Ascending aorta (tissue), 2 donors: ENCODE data around the gene ZC3H6. TPM values are rescaled to one million over a fixed set of nuclear protein-coding genes. Genes with fewer than 3 reads are reported as not detected.
A peak's percentile ranks its signal among the peaks of the same experiment; 100 is the strongest.

Experiments used
- DNase-seq, 2 donors: peaks; one replicate each; pipeline ENCODE4 v3.0.0-alpha.2; 2019; ENCODE audit warnings: low spot score in 2 of 2
- H3K27ac ChIP-seq, 2 donors: fragments of 200-600 bp; sonication (generic); one replicate each; pipeline ENCODE4 v1.5.1; 2016 to 2017; ENCODE audit warnings: mild to moderate bottlenecking in 1 of 2
- H3K27me3 ChIP-seq: fragments of 200-600 bp; sonication (generic); one replicate; pipeline ENCODE4 v1.5.1; 2017
- H3K36me3 ChIP-seq, 2 donors: fragments of 200-600 bp; sonication (generic); one replicate each; pipeline ENCODE4 v1.5.1; 2016
- H3K4me1 ChIP-seq, 2 donors: fragments of 200-600 bp; sonication (generic); one replicate each; pipeline ENCODE4 v1.5.1; 2016 to 2017; ENCODE audit warnings: mild to moderate bottlenecking in 1 of 2
- H3K4me3 ChIP-seq, 2 donors: fragments of 200-600 bp; sonication (generic); one replicate each; pipeline ENCODE4 v1.5.1; 2016 to 2017; ENCODE audit warnings: mild to moderate bottlenecking in 1 of 2
- H3K9me3 ChIP-seq, 2 donors: fragments of 200-600 bp; sonication (generic); one replicate each; pipeline ENCODE4 v1.5.1; 2016
- intact Hi-C: fragments of 100-400 bp; cut with DNase I; formaldehyde crosslinking; loops from one replicate; pipeline ENCODE4 v1.15.1; 2023
- total RNA-seq: library from RNA; depleted of rRNA; stranded (reverse); fragments of >200 nt; gene quantifications from one replicate; pipeline ENCODE4 v1.1.0, GENCODE V29; 2016
- TF ChIP-seq, protein P1 (sequence below), 3 experiments: fragments of 200-600 bp in 2 of 3; fragments of 450-650 bp in 1 of 3; sonication (generic) in 2 of 3; IDR thresholded peaks; one replicate each; pipeline ENCODE4 v1.5.1; 2016 to 2019; ENCODE audit warnings: antibody characterized with exemption in 3 of 3, mild to moderate bottlenecking in 1 of 3, moderate library complexity in 1 of 3

ZC3H6 gene
- total RNA-seq, 1 donor from 2014 or later, result 1.5 TPM

DNA sequence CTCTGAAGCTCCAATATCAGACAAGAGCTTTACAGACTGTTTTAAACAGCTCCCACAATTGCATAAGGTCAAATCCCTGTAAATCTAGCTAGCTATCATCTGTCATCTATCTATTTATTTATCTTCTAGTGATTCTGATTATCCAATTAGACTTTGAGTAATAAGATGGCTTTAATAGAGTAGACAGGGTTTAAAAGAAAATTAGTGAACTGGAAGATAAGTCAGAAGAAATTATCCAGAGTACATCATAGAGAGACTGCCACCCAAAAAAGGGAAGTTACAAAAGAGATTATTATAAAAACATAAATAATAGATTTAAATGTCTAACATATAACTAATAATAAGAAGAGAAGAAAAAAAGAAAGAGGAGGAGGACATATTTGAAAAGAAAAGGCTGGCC, 12.5 kb upstream of the ZC3H6 start:
- no peak for DNase-seq

DNA sequence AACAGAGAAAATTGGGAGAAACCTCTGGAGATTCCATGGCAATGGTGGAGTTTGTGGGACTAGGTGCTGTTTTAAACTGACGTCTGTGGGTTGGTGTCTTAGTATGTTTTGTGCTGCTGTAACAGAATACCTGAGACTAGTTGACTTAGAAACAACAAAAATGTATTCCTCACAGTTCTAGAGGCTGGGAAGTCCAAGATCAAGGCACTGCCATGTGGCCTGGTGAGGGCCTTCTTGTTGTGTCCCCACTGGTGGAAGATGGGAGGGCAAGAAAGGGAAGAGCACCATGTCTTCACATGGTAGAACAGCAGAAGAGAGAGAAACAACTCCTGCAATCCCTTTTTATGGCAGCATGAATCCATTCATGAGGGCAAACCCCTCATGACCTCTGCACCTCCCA, 6.8 kb upstream of the ZC3H6 start:
- Histone ChIP-seq H3K9me3 (no peaks in the 10 kb centered on the region), H3K4me3 (no peak overlapping the region), H3K27ac (no peak overlapping the region), H3K4me1 (no peaks in the 10 kb centered on the region), H3K36me3 (no peaks in the 10 kb centered on the region), H3K27me3 (no peaks in the 10 kb centered on the region)
- intact Hi-C loops, result no loop called here
- no peak for DNase-seq
- TF ChIP-seq, protein P1, sequence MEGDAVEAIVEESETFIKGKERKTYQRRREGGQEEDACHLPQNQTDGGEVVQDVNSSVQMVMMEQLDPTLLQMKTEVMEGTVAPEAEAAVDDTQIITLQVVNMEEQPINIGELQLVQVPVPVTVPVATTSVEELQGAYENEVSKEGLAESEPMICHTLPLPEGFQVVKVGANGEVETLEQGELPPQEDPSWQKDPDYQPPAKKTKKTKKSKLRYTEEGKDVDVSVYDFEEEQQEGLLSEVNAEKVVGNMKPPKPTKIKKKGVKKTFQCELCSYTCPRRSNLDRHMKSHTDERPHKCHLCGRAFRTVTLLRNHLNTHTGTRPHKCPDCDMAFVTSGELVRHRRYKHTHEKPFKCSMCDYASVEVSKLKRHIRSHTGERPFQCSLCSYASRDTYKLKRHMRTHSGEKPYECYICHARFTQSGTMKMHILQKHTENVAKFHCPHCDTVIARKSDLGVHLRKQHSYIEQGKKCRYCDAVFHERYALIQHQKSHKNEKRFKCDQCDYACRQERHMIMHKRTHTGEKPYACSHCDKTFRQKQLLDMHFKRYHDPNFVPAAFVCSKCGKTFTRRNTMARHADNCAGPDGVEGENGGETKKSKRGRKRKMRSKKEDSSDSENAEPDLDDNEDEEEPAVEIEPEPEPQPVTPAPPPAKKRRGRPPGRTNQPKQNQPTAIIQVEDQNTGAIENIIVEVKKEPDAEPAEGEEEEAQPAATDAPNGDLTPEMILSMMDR (IDR thresholded peaks at IDR 0.05), result no peak

More for the DNA sequence above, 12.5 kb upstream of the ZC3H6 start:
- Histone ChIP-seq H3K9me3 (no peaks in the 10 kb centered on the region), H3K27ac (no peak overlapping the region), H3K36me3 (no peaks in the 10 kb centered on the region), H3K4me1 (no peaks in the 10 kb centered on the region), H3K27me3 (no peaks in the 10 kb centered on the region), H3K4me3 (no peak overlapping the region)
- intact Hi-C loops, result no loop called here
- TF ChIP-seq, protein P1 (IDR thresholded peaks at IDR 0.05), result no peak

DNA sequence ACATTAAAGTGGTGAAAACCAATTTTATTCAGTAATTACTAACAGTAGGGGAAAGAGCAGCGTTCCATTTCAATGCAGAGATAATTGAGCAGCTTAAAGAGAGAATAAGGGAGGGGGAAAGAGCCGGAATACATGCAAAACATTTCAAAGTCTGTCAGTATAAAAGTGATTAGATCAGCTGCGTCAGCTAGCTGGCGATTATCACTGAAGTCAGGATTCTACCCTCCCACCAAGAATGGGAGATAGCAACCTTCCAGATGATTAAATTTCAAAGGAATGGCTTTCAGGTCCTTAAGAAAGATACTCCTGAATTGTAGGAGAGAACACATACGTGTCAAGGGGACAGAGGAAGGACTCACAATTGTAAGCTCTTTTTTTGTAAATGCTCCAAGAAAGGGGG, 2.7 kb upstream of the ZC3H6 start:
- no peak for DNase-seq
- Histone ChIP-seq H3K36me3 (no peaks in the 10 kb centered on the region), H3K4me1 (peaks cover 0 to 6% of the 10 kb centered on the region in 2 donors), H3K9me3 (no peaks in the 10 kb centered on the region), H3K27ac (no peak overlapping the region), H3K27me3 (no peaks in the 10 kb centered on the region), H3K4me3 (no peak overlapping the region)
- TF ChIP-seq, protein P1 (IDR thresholded peaks at IDR 0.05), result no peak
- intact Hi-C loops, result no loop called here

DNA sequence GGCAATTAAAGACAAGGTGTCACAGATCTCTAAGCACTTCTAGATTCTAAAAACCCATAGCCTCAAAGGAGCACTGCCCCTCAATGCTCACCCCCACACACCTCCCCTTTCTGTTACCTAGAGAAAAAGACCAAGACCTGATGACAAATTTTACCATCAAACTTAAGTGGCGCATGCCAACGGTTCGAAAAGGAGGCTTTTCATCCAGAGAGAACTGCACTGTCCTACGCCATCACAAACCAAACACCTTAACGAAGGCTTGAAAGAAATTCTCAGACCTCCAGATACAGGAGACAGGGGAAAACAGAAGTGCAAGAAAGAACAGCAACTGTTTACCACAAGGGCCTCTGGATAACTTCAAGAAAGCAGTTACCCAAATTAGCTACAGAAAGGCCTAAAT, 2.0 kb upstream of the ZC3H6 start:
- DNase-seq, result no peak
- intact Hi-C loops, result no loop called here

DNA sequence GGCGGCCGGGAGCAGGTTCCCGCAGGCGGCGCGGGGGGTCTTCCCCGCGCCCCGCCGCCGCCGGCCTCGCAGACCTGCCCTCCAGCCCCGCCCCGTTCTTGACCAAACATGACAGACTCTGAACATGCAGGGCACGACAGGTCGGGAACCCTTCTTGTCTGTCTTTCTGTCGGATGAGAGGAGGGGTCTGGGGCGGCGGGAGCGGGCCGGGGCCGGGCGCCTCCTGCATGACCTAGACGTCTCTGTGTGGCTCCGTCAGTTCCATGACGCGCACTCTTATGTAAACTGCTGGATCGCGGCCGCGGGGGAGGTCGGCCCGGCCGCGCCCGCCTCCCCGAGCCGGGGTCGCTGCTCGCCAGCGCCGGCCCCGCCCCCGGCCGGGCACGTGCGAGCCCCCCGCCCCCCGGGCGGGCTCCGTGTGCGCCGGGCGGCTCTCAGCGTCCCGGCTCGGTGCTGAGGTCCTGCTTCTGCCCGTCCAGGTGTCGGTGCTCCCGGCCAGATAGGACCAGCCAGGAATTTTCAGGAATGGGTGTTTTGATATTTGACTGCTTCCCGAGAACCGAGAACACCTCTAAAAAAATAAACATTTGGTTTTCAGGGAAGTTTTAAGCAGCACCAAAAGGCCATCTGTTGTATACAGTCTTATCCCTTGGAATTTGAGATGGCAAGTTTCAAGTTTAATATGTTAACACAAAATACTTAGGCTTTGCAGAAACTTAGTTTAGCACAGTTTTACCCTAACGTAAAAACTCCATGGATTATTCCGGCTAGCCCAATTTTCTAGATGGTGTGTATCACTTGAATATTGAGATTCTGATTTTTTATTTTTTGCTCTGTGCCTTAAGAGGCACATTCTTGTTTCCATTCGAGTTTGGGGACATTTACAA, 733 bp downstream of the ZC3H6 start:
- H3K27ac ChIP-seq, result peak overlapping the region; percentile 100
- intact Hi-C loops, result loop anchor here (1.0 to 2.0 kb wide), 3 partner anchors 21 to 47 kb away; partner anchors contain the start of gene ZC3H8

More for the DNA sequence above, 2.0 kb upstream of the ZC3H6 start:
- no peaks in the 10 kb centered on the region for H3K9me3 ChIP-seq
- TF ChIP-seq, protein P1 (IDR thresholded peaks at IDR 0.05), result no peak
- H3K27me3 ChIP-seq, result no peaks in the 10 kb centered on the region
- H3K4me1 ChIP-seq, result peaks cover 0 to 8% of the 10 kb centered on the region in 2 donors
- no peaks in the 10 kb centered on the region for H3K36me3 ChIP-seq
- no peak overlapping the region for H3K27ac ChIP-seq
- no peak overlapping the region for H3K4me3 ChIP-seq

More for the DNA sequence above, 733 bp downstream of the ZC3H6 start:
- Histone ChIP-seq H3K4me3 (peak overlapping the region; percentile 96 to 99), H3K9me3 (no peaks in the 10 kb centered on the region), H3K4me1 (peaks cover 0 to 8% of the 10 kb centered on the region in 2 donors), H3K27me3 (no peaks in the 10 kb centered on the region), H3K36me3 (no peaks in the 10 kb centered on the region)
- DNase-seq, result peak; percentile 64 to 93
- TF ChIP-seq, protein P1 (IDR thresholded peaks at IDR 0.05), result no peak
